K562 (cell line): ENCODE measurements around the gene RBP3. TPM values are rescaled to one million over a fixed set of nuclear protein-coding genes. Genes with fewer than 3 reads are reported as not detected.

Source experiments
- BACH1 ChIP-seq: fragments of 200-800 bp; sonication (Bioruptor generic); IDR thresholded peaks from 2 replicates; pipeline ENCODE4 v1.6.1; 2016; ENCODE audit warnings: missing genetic modification characterization, missing compliant biosample characterization
- BDP1 ChIP-seq: IDR thresholded peaks from 3 replicates; pipeline ENCODE4 v1.6.1; 2011; ENCODE audit not compliant: insufficient read length, insufficient read depth
- CCAR2 ChIP-seq: fragments of 200-400 bp; formaldehyde crosslinking; IDR thresholded peaks from 2 replicates; pipeline ENCODE4 v1.6.1; 2017; ENCODE audit warnings: mild to moderate bottlenecking, low read depth, low read length
- CEBPG ChIP-seq, 3 experiments: fragments of 200-800 bp in 1 of 3; sonication (Bioruptor generic) in 1 of 3; sonication (generic) in 1 of 3; formaldehyde crosslinking in 1 of 3; IDR thresholded peaks in 2 of 3; conservative IDR thresholded peaks in 1 of 3; 2 replicates each; pipeline versions ENCODE4 v1.6.1 to v1.8.0; 2016 to 2022; ENCODE audit warnings: missing compliant biosample characterization in 2 of 3, missing genetic modification characterization in 2 of 3, mild to moderate bottlenecking in 1 of 3, missing genetic modification reagents in 1 of 3
- DIDO1 ChIP-seq: fragments of 450-650 bp; IDR thresholded peaks from 2 replicates; pipeline ENCODE4 v1.6.1; 2016; ENCODE audit warnings: low read depth, missing biosample characterization, missing genetic modification characterization
- ELF4 ChIP-seq: fragments of 450-650 bp; formaldehyde crosslinking; IDR thresholded peaks from 2 replicates; pipeline ENCODE4 v1.4.0; 2022; ENCODE audit warnings: missing genetic modification characterization
- EP300 ChIP-seq: IDR thresholded peaks from 2 replicates; pipeline ENCODE4 v1.6.1; 2012; ENCODE audit warnings: low read length, improper control_type of control experiment
- ERF ChIP-seq: fragments of 450-650 bp; formaldehyde crosslinking; IDR thresholded peaks from 2 replicates; pipeline ENCODE4 v1.4.0; 2020; ENCODE audit warnings: mild to moderate bottlenecking, mixed read lengths
- FOXA3 ChIP-seq, 2 experiments: fragments of 450-650 bp in 1 of 2; sonication (generic) in 1 of 2; formaldehyde crosslinking; IDR thresholded peaks in 1 of 2; conservative IDR thresholded peaks in 1 of 2; 2 replicates each; pipeline versions ENCODE4 v1.4.0 to v1.8.0; 2020 to 2022; ENCODE audit warnings: mild to moderate bottlenecking in 2 of 2, missing genetic modification reagents in 1 of 2
- HMG20A ChIP-seq: fragments of 450-650 bp; formaldehyde crosslinking; conservative IDR thresholded peaks from 2 replicates; pipeline ENCODE4 v1.4.0; 2020; ENCODE audit warnings: mild to moderate bottlenecking, mixed read lengths
- HMG20B ChIP-seq: fragments of 250-450 bp; sonication (Bioruptor Pico); IDR thresholded peaks from 2 replicates; pipeline ENCODE4 v1.5.0; 2021; ENCODE audit warnings: mild to moderate bottlenecking
- HNRNPL ChIP-seq: fragments of 200-400 bp; formaldehyde crosslinking; IDR thresholded peaks from 2 replicates; pipeline ENCODE4 v1.6.1; 2017; ENCODE audit warnings: low read depth, mild to moderate bottlenecking, low read length
- ILK ChIP-seq: fragments of 450-650 bp; IDR thresholded peaks from 2 replicates; pipeline ENCODE4 v1.6.1; 2016; ENCODE audit warnings: missing genetic modification characterization, low read depth, mild to moderate bottlenecking, missing compliant biosample characterization, moderate library complexity, borderline replicate concordance
- LARP7 ChIP-seq: fragments of 450-650 bp; IDR thresholded peaks from 2 replicates; pipeline ENCODE4 v1.6.1; 2016
- LCOR ChIP-seq: sonication (generic); formaldehyde crosslinking; IDR thresholded peaks from 2 replicates; pipeline ENCODE4 v1.8.0; 2022; ENCODE audit warnings: mild to moderate bottlenecking, missing genetic modification reagents
- PHB2 ChIP-seq: fragments of 450-650 bp; IDR thresholded peaks from 2 replicates; pipeline ENCODE4 v1.6.1; 2017; ENCODE audit warnings: low read depth
- PPARD ChIP-seq: fragments of 250-450 bp; sonication (Bioruptor Pico); IDR thresholded peaks from 2 replicates; pipeline ENCODE4 v1.8.0; 2022; ENCODE audit warnings: inconsistent platforms, mild to moderate bottlenecking, moderate library complexity
- RBM22 ChIP-seq: fragments of 200-400 bp; formaldehyde crosslinking; IDR thresholded peaks from 2 replicates; pipeline ENCODE4 v1.6.1; 2018; ENCODE audit warnings: low read length, low read depth; ENCODE audit not compliant: poor library complexity, severe bottlenecking
- RBM25 ChIP-seq: fragments of 200-400 bp; formaldehyde crosslinking; IDR thresholded peaks from 2 replicates; pipeline ENCODE4 v1.6.1; 2018; ENCODE audit warnings: low read length, low read depth, moderate library complexity; ENCODE audit not compliant: severe bottlenecking
- SMAD3 ChIP-seq: fragments of 450-650 bp; formaldehyde crosslinking; conservative IDR thresholded peaks from 2 replicates; pipeline ENCODE4 v1.4.0; 2020; ENCODE audit warnings: mild to moderate bottlenecking
- TGIF2 ChIP-seq: sonication (generic); formaldehyde crosslinking; IDR thresholded peaks from 2 replicates; pipeline ENCODE4 v1.8.1; 2022; ENCODE audit warnings: mild to moderate bottlenecking, missing genetic modification reagents, moderate library complexity
- TRIM24 ChIP-seq, 2 experiments: fragments of 450-650 bp; IDR thresholded peaks; 2 replicates each; pipeline ENCODE4 v1.6.1; 2016
- ZKSCAN3 ChIP-seq: fragments of 250-450 bp; sonication (Bioruptor Pico); IDR thresholded peaks from 2 replicates; pipeline ENCODE4 v1.4.0; 2020
- ZNF165 ChIP-seq: fragments of 250-450 bp; sonication (Bioruptor Pico); IDR thresholded peaks from 2 replicates; pipeline ENCODE4 v1.4.0; 2020; ENCODE audit warnings: borderline replicate concordance
- polyA plus RNA-seq, 8 experiments: library from polyadenylated mRNA; depleted of rRNA in 4 of 8; stranded (reverse) in 5 of 8; unstranded in 3 of 8; fragments of >200 nt; fragmentation: Nextera tagmentation in 2 of 8; fragmentation: Illumina TruSeq in 1 of 8; extraction: Ambion mirVana in 2 of 8; extraction: Trizol in 1 of 8; gene quantifications; 2 replicates each; pipeline versions ENCODE4 v1.2.1 to v1.2.3, GENCODE V29; 2011 to 2014; ENCODE audit warnings: inconsistent platforms in 1 of 8, missing spikeins in 1 of 8
- total RNA-seq, 7 experiments: library from RNA; depleted of rRNA in 6 of 7; stranded (reverse); fragments of >200 nt in 6 of 7; fragmentation: Illumina TruSeq in 2 of 7; extraction: Trizol in 2 of 7; gene quantifications; 2 replicates each; pipeline versions ENCODE4 v1.2.1 to v1.2.3, GENCODE V29; 2011 to 2021; ENCODE audit warnings: low replicate concordance in 1 of 7
- TF ChIP-seq, protein P1 (sequence below): fragments of 450-650 bp; formaldehyde crosslinking; conservative IDR thresholded peaks from 2 replicates; pipeline ENCODE4 v1.4.0; 2022; ENCODE audit warnings: mild to moderate bottlenecking, missing genetic modification characterization
- TF ChIP-seq, protein P2 (sequence below): sonication (generic); formaldehyde crosslinking; IDR thresholded peaks from 2 replicates; pipeline ENCODE4 v1.8.0; 2022; ENCODE audit warnings: mild to moderate bottlenecking, missing genetic modification reagents
- TF ChIP-seq, protein P3 (sequence below): fragments of 450-650 bp; IDR thresholded peaks from 2 replicates; pipeline ENCODE4 v1.7.0; 2016; ENCODE audit warnings: borderline replicate concordance

Gene RBP3
- total and polyA plus RNA-seq, 9 of the 15 experiments (the other 6 are each of a cell fraction or from before 2014, with no cell fraction given): not detected

DNA sequence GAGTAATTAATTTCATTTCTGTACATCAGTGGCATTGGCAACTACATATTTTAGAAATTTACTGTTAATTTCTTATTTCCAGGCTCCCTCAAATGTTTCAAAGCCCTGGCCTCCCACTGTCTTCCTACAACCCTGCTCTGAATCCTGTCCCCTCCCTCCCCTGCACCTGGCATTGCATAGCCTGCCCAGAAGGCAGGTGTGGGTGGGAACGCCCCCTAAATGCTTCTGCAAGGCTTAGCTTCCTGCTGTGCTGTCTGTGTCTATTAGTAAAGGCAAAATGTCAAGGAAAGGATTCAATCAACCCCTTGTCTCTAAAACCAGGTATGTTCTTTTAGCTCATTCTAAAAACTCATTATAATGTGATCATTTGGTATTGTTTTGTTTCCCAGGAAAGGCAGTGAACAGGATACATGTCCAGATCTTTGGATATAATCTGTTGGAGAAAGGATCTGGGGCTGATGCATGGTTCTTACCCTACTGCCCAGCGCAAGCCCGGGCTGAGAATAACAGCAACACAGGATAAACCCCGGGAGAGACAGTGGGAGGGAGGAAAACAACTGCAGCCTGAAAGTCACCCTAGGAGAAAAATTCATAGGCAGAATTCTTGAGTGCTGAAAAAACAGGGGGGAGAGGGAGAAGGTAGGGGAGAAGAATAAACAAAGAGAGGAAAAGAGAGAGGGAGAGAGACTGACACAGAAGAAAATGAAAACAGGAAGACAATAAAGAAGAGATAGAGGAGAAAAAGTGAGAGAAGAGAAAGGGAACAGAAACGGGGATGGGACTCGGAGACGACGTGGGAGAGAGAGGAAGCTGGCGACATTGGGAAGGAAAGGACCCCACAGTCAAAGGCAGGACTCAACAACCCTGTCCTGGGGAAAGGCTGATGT lies 35.3 kb downstream of the RBP3 start (continued):
- TF ChIP-seq ERF (CRISPR knock-in tag): no peak
- TF ChIP-seq ZNF165 (CRISPR knock-in tag): no peak
- TF ChIP-seq, protein P1, sequence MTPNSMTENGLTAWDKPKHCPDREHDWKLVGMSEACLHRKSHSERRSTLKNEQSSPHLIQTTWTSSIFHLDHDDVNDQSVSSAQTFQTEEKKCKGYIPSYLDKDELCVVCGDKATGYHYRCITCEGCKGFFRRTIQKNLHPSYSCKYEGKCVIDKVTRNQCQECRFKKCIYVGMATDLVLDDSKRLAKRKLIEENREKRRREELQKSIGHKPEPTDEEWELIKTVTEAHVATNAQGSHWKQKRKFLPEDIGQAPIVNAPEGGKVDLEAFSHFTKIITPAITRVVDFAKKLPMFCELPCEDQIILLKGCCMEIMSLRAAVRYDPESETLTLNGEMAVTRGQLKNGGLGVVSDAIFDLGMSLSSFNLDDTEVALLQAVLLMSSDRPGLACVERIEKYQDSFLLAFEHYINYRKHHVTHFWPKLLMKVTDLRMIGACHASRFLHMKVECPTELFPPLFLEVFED (CRISPR knock-in tag): 0 out of 2 replicates have a peak, but pooled peaks have one; percentile 67
- TF ChIP-seq HNRNPL: no peak
- no peak for TF ChIP-seq ILK (tag)
- TF ChIP-seq HMG20A (CRISPR knock-in tag): no peak
- TF ChIP-seq RBM25: no peak
- no peak for TF ChIP-seq PPARD
- no peak for TF ChIP-seq PHB2
- TF ChIP-seq CEBPG (CRISPR knock-in tag; IDR thresholded peaks at IDR 0.05): no peak
- no peak for TF ChIP-seq CEBPG (tag; conservative IDR thresholded peaks at IDR 0.05 in 1 of 2, IDR thresholded peaks at IDR 0.05 in 1 of 2)
- TF ChIP-seq CCAR2: no peak
- no peak for TF ChIP-seq FOXA3 (CRISPR knock-in tag; conservative IDR thresholded peaks at IDR 0.05 in 1 of 2, IDR thresholded peaks at IDR 0.05 in 1 of 2)
- TF ChIP-seq LCOR (CRISPR knock-in tag): no peak
- TF ChIP-seq EP300: no peak
- TF ChIP-seq BACH1: no peak
- no peak for TF ChIP-seq HMG20B (CRISPR knock-in tag)
- no peak for TF ChIP-seq BDP1
- peak; percentile 68; the same call in 1 of the 2 replicates for TF ChIP-seq LARP7
- no peak for TF ChIP-seq TRIM24 (IDR thresholded peaks at IDR 0.05)
- TF ChIP-seq, protein P2, sequence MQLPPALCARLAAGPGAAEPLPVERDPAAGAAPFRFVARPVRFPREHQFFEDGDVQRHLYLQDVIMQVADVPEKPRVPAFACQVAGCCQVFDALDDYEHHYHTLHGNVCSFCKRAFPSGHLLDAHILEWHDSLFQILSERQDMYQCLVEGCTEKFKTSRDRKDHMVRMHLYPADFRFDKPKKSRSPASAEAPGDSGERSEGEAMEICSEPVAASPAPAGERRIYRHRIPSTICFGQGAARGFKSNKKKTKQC (CRISPR knock-in tag): no peak
- peak; percentile 13; the same call in 1 of the 2 replicates for TF ChIP-seq ELF4
- no peak for TF ChIP-seq ZKSCAN3 (CRISPR knock-in tag)
- TF ChIP-seq, protein P3, sequence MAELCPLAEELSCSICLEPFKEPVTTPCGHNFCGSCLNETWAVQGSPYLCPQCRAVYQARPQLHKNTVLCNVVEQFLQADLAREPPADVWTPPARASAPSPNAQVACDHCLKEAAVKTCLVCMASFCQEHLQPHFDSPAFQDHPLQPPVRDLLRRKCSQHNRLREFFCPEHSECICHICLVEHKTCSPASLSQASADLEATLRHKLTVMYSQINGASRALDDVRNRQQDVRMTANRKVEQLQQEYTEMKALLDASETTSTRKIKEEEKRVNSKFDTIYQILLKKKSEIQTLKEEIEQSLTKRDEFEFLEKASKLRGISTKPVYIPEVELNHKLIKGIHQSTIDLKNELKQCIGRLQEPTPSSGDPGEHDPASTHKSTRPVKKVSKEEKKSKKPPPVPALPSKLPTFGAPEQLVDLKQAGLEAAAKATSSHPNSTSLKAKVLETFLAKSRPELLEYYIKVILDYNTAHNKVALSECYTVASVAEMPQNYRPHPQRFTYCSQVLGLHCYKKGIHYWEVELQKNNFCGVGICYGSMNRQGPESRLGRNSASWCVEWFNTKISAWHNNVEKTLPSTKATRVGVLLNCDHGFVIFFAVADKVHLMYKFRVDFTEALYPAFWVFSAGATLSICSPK: 0 out of 2 replicates have a peak, but pooled peaks have one; percentile 41
- TF ChIP-seq TGIF2 (CRISPR knock-in tag): no peak
- no peak for TF ChIP-seq RBM22
- no peak for TF ChIP-seq DIDO1 (tag)
- TF ChIP-seq SMAD3 (CRISPR knock-in tag): no peak
